ENCODE data around the gene CSNK1G2. TPM values are rescaled to one million over a fixed set of nuclear protein-coding genes. Genes with fewer than 3 reads are reported as not detected.

Gene CSNK1G2
- total and polyA plus RNA-seq, 2 donors (not counting 1 experiment from before 2014, with no cell fraction given): 154 to 288 TPM

GRCh38 chr19:1933942-1934341 is 7.0 kb upstream of the CSNK1G2 start:
- intact Hi-C loops (cut with micrococcal nuclease): no loop called here
- H3K27me3 Mint-ChIP-seq: no peaks in the 10 kb centered on the region
- Histone ChIP-seq H4K20me1 (ENCODE audit: control insufficient read depth, insufficient read depth, low read length, poor library complexity, severe bottlenecking) (no peaks in the 10 kb centered on the region), H3K9me3 (ENCODE audit: control extremely low read depth in 1 of 3, control insufficient read depth in 2 of 3, insufficient read depth in 1 of 3, low read length in 2 of 3) (peaks cover 0 to 20% (median 3%) of the 10 kb centered on the region in 3 donors), H3K4me2 (replicated peaks; ENCODE audit: low read depth, low read length, poor library complexity, severe bottlenecking) (peak overlapping the region; percentile 60), H3K4me1 (ENCODE audit: control insufficient read depth in 2 of 2, insufficient read depth in 2 of 2, low read length in 2 of 2) (peaks cover 40 to 60% of the 10 kb centered on the region in 2 donors), H3K27me3 (replicated peaks in 1 of 4; ENCODE audit: control extremely low read depth in 1 of 4, control insufficient read depth in 3 of 4, insufficient read depth in 4 of 4, low read length in 3 of 4) (no peaks in the 10 kb centered on the region), H3K9ac (ENCODE audit: low read length) (no peak overlapping the region), H3K4me3 (ENCODE audit: control extremely low read depth in 1 of 5, extremely low read depth in 1 of 5, insufficient read depth in 1 of 5, low read depth in 2 of 5, low read length in 4 of 5) (no peak overlapping the region), H3K79me2 (ENCODE audit: control insufficient read depth, insufficient read depth, low read length) (peaks cover 61% of the 10 kb centered on the region), H2AFZ (ENCODE audit: insufficient read depth, low read depth, low read length, poor library complexity, severe bottlenecking) (no peak overlapping the region), H3K27ac (ENCODE audit: low read length in 2 of 2) (peak overlapping the region in 1 of 2 donors; percentile 79), H3K36me3 (replicated peaks in 1 of 2; ENCODE audit: control extremely low read depth in 1 of 2, control insufficient read depth in 1 of 2, extremely low read depth in 1 of 2, insufficient read depth in 2 of 2, low read length in 1 of 2) (peaks cover 0 to 4% of the 10 kb centered on the region in 2 experiments)
- POLR2A ChIA-PET: interaction anchor here (0.6 to 0.7 kb wide), 3 partner anchors 10 to 266 kb away, joined by 3 to 4 read pairs (median 4); no protein-coding TSS in a partner anchor
- ATAC-seq (ENCODE audit: low read depth) (no peak), DNase-seq (no peak)
- no peak for TF ChIP-seq EZH2 (IDR thresholded peaks at IDR 0.05; ENCODE audit: borderline replicate concordance, insufficient read depth, low read depth, low read length, poor library complexity, severe bottlenecking)
- TF ChIP-seq CTCF (IDR thresholded peaks at IDR 0.05): no peak
- H3K4me1 Mint-ChIP-seq: peaks cover 52% of the 10 kb centered on the region
- H3K4me3 Mint-ChIP-seq: peak overlapping the region; percentile 5
- peaks cover 2% of the 10 kb centered on the region for H3K9me3 Mint-ChIP-seq (ENCODE audit: insufficient read depth)
- CTCF ChIA-PET: interaction anchor here (1.2 to 1.5 kb wide), 2 partner anchors 37 to 69 kb away, joined by 3 to 5 read pairs; no protein-coding TSS in a partner anchor
- WGBS (ENCODE audit: insufficient coverage): 100% methylated on average over 7 of the region's 8 CpGs
- H3K27ac Mint-ChIP-seq: peak overlapping the region; percentile 75

GRCh38 chr19:1935484-1936208 is 5.3 kb upstream of the CSNK1G2 start:
- no peak overlapping the region for H3K4me2 ChIP-seq (replicated peaks; ENCODE audit: low read depth, low read length, poor library complexity, severe bottlenecking)
- no peaks in the 10 kb centered on the region for H3K27me3 ChIP-seq (replicated peaks in 1 of 4; ENCODE audit: control extremely low read depth in 1 of 4, control insufficient read depth in 3 of 4, insufficient read depth in 4 of 4, low read length in 3 of 4)
- ChIA-PET CTCF (interaction anchor here (1.1 to 1.4 kb wide), 2 partner anchors 9 to 71 kb away, joined by 3 read pairs; no protein-coding TSS in a partner anchor), POLR2A (no interaction called here)
- no peak overlapping the region for H3K4me3 ChIP-seq (ENCODE audit: control extremely low read depth in 1 of 5, extremely low read depth in 1 of 5, insufficient read depth in 1 of 5, low read depth in 2 of 5, low read length in 4 of 5)
- peaks cover 0 to 20% (median 3%) of the 10 kb centered on the region in 3 donors for H3K9me3 ChIP-seq (ENCODE audit: control extremely low read depth in 1 of 3, control insufficient read depth in 2 of 3, insufficient read depth in 1 of 3, low read length in 2 of 3)
- WGBS (ENCODE audit: insufficient coverage): 88% methylated on average over 10 of the region's 11 CpGs
- peaks cover 0 to 4% of the 10 kb centered on the region in 2 experiments for H3K36me3 ChIP-seq (replicated peaks in 1 of 2; ENCODE audit: control extremely low read depth in 1 of 2, control insufficient read depth in 1 of 2, extremely low read depth in 1 of 2, insufficient read depth in 2 of 2, low read length in 1 of 2)
- no peak overlapping the region for H3K9ac ChIP-seq (ENCODE audit: low read length)
- DNase-seq (peak; percentile 47), ATAC-seq (ENCODE audit: low read depth) (no peak)
- H4K20me1 ChIP-seq (ENCODE audit: control insufficient read depth, insufficient read depth, low read length, poor library complexity, severe bottlenecking): no peaks in the 10 kb centered on the region
- Mint-ChIP-seq H3K27me3 (no peaks in the 10 kb centered on the region), H3K27ac (peak overlapping the region; percentile 56), H3K9me3 (ENCODE audit: insufficient read depth) (peaks cover 2% of the 10 kb centered on the region), H3K4me1 (peaks cover 47% of the 10 kb centered on the region), H3K4me3 (peak overlapping the region; percentile 24)
- H2AFZ ChIP-seq (ENCODE audit: insufficient read depth, low read depth, low read length, poor library complexity, severe bottlenecking): no peak overlapping the region
- intact Hi-C loops (cut with micrococcal nuclease): no loop called here
- H3K79me2 ChIP-seq (ENCODE audit: control insufficient read depth, insufficient read depth, low read length): peaks cover 50% of the 10 kb centered on the region
- peak overlapping the region; percentile 5 to 57 for H3K27ac ChIP-seq (ENCODE audit: low read length in 2 of 2)
- peaks cover 35 to 57% of the 10 kb centered on the region in 2 donors for H3K4me1 ChIP-seq (ENCODE audit: control insufficient read depth in 2 of 2, insufficient read depth in 2 of 2, low read length in 2 of 2)
- TF ChIP-seq EZH2 (IDR thresholded peaks at IDR 0.05; ENCODE audit: borderline replicate concordance, insufficient read depth, low read depth, low read length, poor library complexity, severe bottlenecking): no peak
- no peak for TF ChIP-seq CTCF (IDR thresholded peaks at IDR 0.05)
